SU-DHL-6 (cell line): ENCODE data around the gene FBXO44.

Experiments used
- CTCF ChIP-seq: fragments of 200-600 bp; sonication (generic); IDR thresholded peaks from one replicate; pipeline ENCODE4 v1.5.1; 2017; ENCODE audit warnings: antibody characterized with exemption, mild to moderate bottlenecking, low read length, moderate library complexity; ENCODE audit not compliant: insufficient read depth, poor library complexity, severe bottlenecking
- EZH2phosphoT487 ChIP-seq: fragments of 200-600 bp; sonication (generic), shearing (Covaris generic); conservative IDR thresholded peaks from 2 replicates; pipeline ENCODE4 v1.6.1; 2018; ENCODE audit warnings: mild to moderate bottlenecking, antibody characterized with exemption, low read length, moderate library complexity, mixed read lengths

GRCh38 chr1:11606775-11607174, 47.9 kb upstream of the FBXO44 start:
- TF ChIP-seq CTCF (no peak), EZH2phosphoT487 (no peak)
